CD4-positive, alpha-beta T cell treated with Interleukin-15 for 4 hours (primary cell): Measurements from ENCODE around the gene GLCCI1.
A peak's percentile ranks its signal among the peaks of the same experiment; 100 is the strongest.

Source experiments
- DNase-seq: peaks from one replicate; pipeline ENCODE4 v3.0.0-alpha.2; 2020; ENCODE audit warnings: low spot score

GLCCI1 gene

GRCh38 chr7:7968544-7969305, at the start of gene GLCCI1:
GLCCI1 (plus strand) TSS chr7:7968796; CDS start chr7:7969351, 555 bp downstream.
- DNase-seq, result peak; percentile 98

- DNase-seq, result no peak
These were observed 49.1 kb upstream of the GLCCI1 start for GRCh38 chr7:7919449-7919945.

- DNase-seq, result no peak
These were observed 48.5 kb upstream of the GLCCI1 start for GRCh38 chr7:7920056-7920455.

GRCh38 chr7:7920481-7920880, 48.1 kb upstream of the GLCCI1 start:
- peak; percentile 50 for DNase-seq

GRCh38 chr7:7921830-7922229, 46.8 kb upstream of the GLCCI1 start:
- DNase-seq, result no peak

GRCh38 chr7:7922684-7923385, 45.8 kb upstream of the GLCCI1 start:
- DNase-seq, result no peak

GRCh38 chr7:7923818-7924217, 44.8 kb upstream of the GLCCI1 start:
- peak; percentile 7 for DNase-seq

GRCh38 chr7:7924303-7924702, 44.3 kb upstream of the GLCCI1 start:
- DNase-seq, result no peak

GRCh38 chr7:7931626-7932025, 37.0 kb upstream of the GLCCI1 start:
- DNase-seq, result no peak

GRCh38 chr7:7932553-7932952, 36.0 kb upstream of the GLCCI1 start:
- no peak for DNase-seq

- DNase-seq, result no peak
These were observed 34.6 kb upstream of the GLCCI1 start for GRCh38 chr7:7933915-7934526.

- DNase-seq, result no peak
These were observed 33.7 kb upstream of the GLCCI1 start for GRCh38 chr7:7934945-7935344.

GRCh38 chr7:7938471-7938870, 30.1 kb upstream of the GLCCI1 start:
- no peak for DNase-seq

- DNase-seq, result no peak
These were observed 24.6 kb upstream of the GLCCI1 start for GRCh38 chr7:7943951-7944350.

- peak; percentile 54 for DNase-seq
These were observed 23.8 kb upstream of the GLCCI1 start for GRCh38 chr7:7944619-7945282.

- DNase-seq, result no peak
These were observed 22.1 kb upstream of the GLCCI1 start for GRCh38 chr7:7946486-7946885.

- DNase-seq, result no peak
These were observed 20.4 kb upstream of the GLCCI1 start for GRCh38 chr7:7948232-7948631.

- no peak for DNase-seq
These were observed 14.8 kb upstream of the GLCCI1 start for GRCh38 chr7:7953806-7954205.

- no peak for DNase-seq
These were observed 12.0 kb upstream of the GLCCI1 start for GRCh38 chr7:7956531-7957128.

GRCh38 chr7:7957513-7957912, 11.1 kb upstream of the GLCCI1 start:
- no peak for DNase-seq

- DNase-seq, result no peak
These were observed 8.5 kb upstream of the GLCCI1 start for GRCh38 chr7:7959979-7960670.
